GM12878 (cell line): ENCODE measurements around the gene GCNT2. TPM values are rescaled to one million over a fixed set of nuclear protein-coding genes. Genes with fewer than 3 reads are reported as not detected.

ENCODE experiments used
- ATAC-seq: fragments of 200-7000 bp; cut with Tn5 transposase; 3 replicates; pipeline ENCODE4 v1.9.1; 2020; ENCODE audit warnings: mild to moderate bottlenecking, moderate library complexity
- BruUV-seq: library from RNA; stranded (reverse); fragments of 400-500 nt; replicated peaks from 2 replicates; lab custom pipeline; 2021; lab: Mats Ljungman, UMichigan
- CTCF ChIA-PET: fragments of 300-600 bp; sonication (Branson Sonifier 250); formaldehyde crosslinking; extraction: SDS; loops from one replicate; lab custom pipeline; 2021; ENCODE audit warnings: inconsistent platforms; lab: Yijun Ruan, JAX
- POLR2A ChIA-PET: fragments of 350-600 bp; formaldehyde crosslinking; extraction: SDS; loops from one replicate; lab custom pipeline; 2021; ENCODE audit warnings: inconsistent platforms; lab: Charles Lee
- RAD21 ChIA-PET: fragments of 300-600 bp; sonication (Branson Sonifier 250); formaldehyde crosslinking; loops from one replicate; lab custom pipeline; 2023; ENCODE audit warnings: antibody characterized with exemption; ENCODE audit not compliant: unreplicated experiment; lab: Charles Lee
- SMC1A ChIA-PET: fragments of 300-600 bp; sonication (Branson Sonifier 250); formaldehyde crosslinking; loops from one replicate; lab custom pipeline; 2023; ENCODE audit not compliant: unreplicated experiment, uncharacterized antibody; lab: Charles Lee
- DNase-seq: peaks from one replicate; pipeline ENCODE4 v3.0.0-alpha.2; 2011; ENCODE audit warnings: low read depth, low spot score
- FAIRE-seq: peaks from 3 replicates; lab custom pipeline; 2011; peaks lifted over from hg19 to GRCh38; lab: Jason Lieb, UNC
- H2AFZ ChIP-seq: 2 replicates; pipeline ENCODE4 v1.6.0; 2011; ENCODE audit warnings: low read depth, low read length, control low read depth; ENCODE audit not compliant: control insufficient read depth
- H3K27ac ChIP-seq: 2 replicates; pipeline ENCODE4 v1.5.1; 2011; ENCODE audit warnings: control low read depth; ENCODE audit not compliant: control insufficient read depth, insufficient read depth
- H3K27me3 ChIP-seq, 2 experiments: replicated peaks in 1 of 2; 2 replicates each; pipeline versions ENCODE4 v1.6.0 to v1.6.1; 2011; ENCODE audit warnings: low read length in 1 of 2; ENCODE audit not compliant: control insufficient read depth in 2 of 2, insufficient read depth in 2 of 2
- H3K36me3 ChIP-seq, 2 experiments: 2 replicates each; pipeline ENCODE4 v1.5.1; 2011; ENCODE audit warnings: low read length in 1 of 2; ENCODE audit not compliant: control insufficient read depth in 2 of 2, insufficient read depth in 2 of 2
- H3K4me1 ChIP-seq: 2 replicates; pipeline ENCODE4 v1.6.1; 2011; ENCODE audit warnings: mild to moderate bottlenecking, low read length, moderate library complexity, mixed read lengths; ENCODE audit not compliant: control insufficient read depth, insufficient read depth
- H3K4me2 ChIP-seq: 2 replicates; pipeline ENCODE4 v1.6.0; 2011; ENCODE audit warnings: control low read depth; ENCODE audit not compliant: control insufficient read depth, insufficient read depth
- H3K4me3 ChIP-seq: fragments of 200-600 bp; sonication (generic); 2 replicates; pipeline ENCODE4 v1.5.1; 2016
- H3K79me2 ChIP-seq: 2 replicates; pipeline ENCODE4 v1.6.0; 2011; ENCODE audit warnings: low read length; ENCODE audit not compliant: control insufficient read depth, insufficient read depth
- H3K9ac ChIP-seq: 2 replicates; pipeline ENCODE4 v1.8.0; 2011; ENCODE audit warnings: low read length, control low read depth, mixed read lengths; ENCODE audit not compliant: control insufficient read depth, insufficient read depth
- H3K9me3 ChIP-seq: replicated peaks from 3 replicates; pipeline ENCODE4 v1.5.1; 2011; ENCODE audit warnings: mild to moderate bottlenecking, low read length; ENCODE audit not compliant: control insufficient read depth, insufficient read depth
- H4K20me1 ChIP-seq: 2 replicates; pipeline ENCODE4 v1.6.0; 2011; ENCODE audit not compliant: control insufficient read depth, insufficient read depth
- BMI1 ChIP-seq: fragments of 450-650 bp; IDR thresholded peaks from 2 replicates; pipeline ENCODE4 v1.6.1; 2016; ENCODE audit warnings: mild to moderate bottlenecking, moderate library complexity, borderline replicate concordance
- EED ChIP-seq: sonication (generic); IDR thresholded peaks from 2 replicates; pipeline ENCODE4 v1.6.1; 2016; ENCODE audit warnings: antibody characterized with exemption, low read depth
- SMARCA5 ChIP-seq: fragments of 450-650 bp; IDR thresholded peaks from 2 replicates; pipeline ENCODE4 v1.6.1; 2017; ENCODE audit warnings: mild to moderate bottlenecking
- SPI1 ChIP-seq: IDR thresholded peaks from 2 replicates; pipeline ENCODE4 v1.6.1; 2011; ENCODE audit warnings: low read depth, mild to moderate bottlenecking, low read length, moderate library complexity, borderline replicate concordance; ENCODE audit not compliant: insufficient read depth
- STAT3 ChIP-seq: IDR thresholded peaks from 2 replicates; pipeline ENCODE4 v1.6.1; 2011; ENCODE audit warnings: low read depth, low read length, improper control_type of control experiment
- WGBS: methylation state at CpG from one replicate; pipeline ENCODE4 v1.1.6; 2016; ENCODE audit warnings: low lambda C conversion rate; ENCODE audit not compliant: insufficient replicate concordance, insufficient coverage; ENCODE audit errors: missing lambda C conversion rate; 5-methylcytosine and 5-hydroxymethylcytosine counted together
- in situ Hi-C: fragments of 300-500 bp; cut with MboI; formaldehyde crosslinking; loops from 9 replicates; pipeline ENCODE4 v1.14.3; 2018; ENCODE audit warnings: mixed read lengths
- intact Hi-C: fragments of 100-400 bp; cut with micrococcal nuclease; formaldehyde crosslinking; loops from one replicate; pipeline ENCODE4 v1.14.2; 2022; ENCODE audit not compliant: unreplicated experiment
- polyA plus RNA-seq, 11 experiments: library from polyadenylated mRNA; depleted of rRNA in 4 of 11; unstranded in 6 of 11; stranded (reverse) in 5 of 11; fragments of >200 nt; fragmentation: Nextera tagmentation in 4 of 11; fragmentation: Illumina TruSeq in 1 of 11; extraction: Ambion mirVana in 4 of 11; extraction: Trizol in 1 of 11; gene quantifications; 1 replicate in 1 of 11; 2 replicates in 10 of 11; pipeline versions ENCODE4 v1.2.1 to v1.2.3, GENCODE V29; 2011 to 2016; ENCODE audit warnings: inconsistent platforms in 2 of 11, missing spikeins in 2 of 11, low read depth in 1 of 11
- total RNA-seq, 4 experiments: library from RNA; depleted of rRNA in 3 of 4; stranded (reverse); fragments of >200 nt in 3 of 4; fragmentation: Illumina TruSeq in 1 of 4; extraction: Trizol in 1 of 4; gene quantifications; 2 replicates each; pipeline versions ENCODE4 v1.2.1 to v1.2.3, GENCODE V29; 2013 to 2021
- TF ChIP-seq, protein P1 (sequence below): fragments of 450-650 bp; formaldehyde crosslinking; IDR thresholded peaks from 2 replicates; pipeline ENCODE4 v1.4.0; 2022; ENCODE audit warnings: mild to moderate bottlenecking, moderate library complexity

The GCNT2 gene
- total and polyA plus RNA-seq, 10 of the 15 experiments (the other 5 are each of a cell fraction or from before 2014, with no cell fraction given): 5.0 to 21.6 (median 11.9) TPM

DNA sequence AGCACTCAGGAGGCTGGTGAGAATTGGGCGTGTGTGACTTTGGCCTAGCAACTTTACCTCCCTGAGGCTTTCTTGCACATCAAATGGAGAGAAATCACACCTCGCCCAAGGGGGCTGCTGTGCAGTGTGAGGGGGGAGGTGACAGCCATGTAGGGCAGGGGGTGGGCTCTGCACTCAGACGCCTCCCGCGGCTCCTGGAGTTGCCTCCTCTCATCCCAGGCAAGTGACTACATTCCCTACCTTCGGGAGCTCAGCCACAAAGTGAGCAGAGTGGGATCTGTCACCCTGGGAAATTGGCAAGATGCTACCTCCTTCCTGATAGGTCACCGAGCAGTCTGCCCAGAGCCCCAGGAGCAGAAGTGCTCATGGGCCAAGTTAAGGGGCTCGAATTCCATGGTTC lies 56.0 kb downstream of the GCNT2 start (continued):
- TF ChIP-seq, protein P1, sequence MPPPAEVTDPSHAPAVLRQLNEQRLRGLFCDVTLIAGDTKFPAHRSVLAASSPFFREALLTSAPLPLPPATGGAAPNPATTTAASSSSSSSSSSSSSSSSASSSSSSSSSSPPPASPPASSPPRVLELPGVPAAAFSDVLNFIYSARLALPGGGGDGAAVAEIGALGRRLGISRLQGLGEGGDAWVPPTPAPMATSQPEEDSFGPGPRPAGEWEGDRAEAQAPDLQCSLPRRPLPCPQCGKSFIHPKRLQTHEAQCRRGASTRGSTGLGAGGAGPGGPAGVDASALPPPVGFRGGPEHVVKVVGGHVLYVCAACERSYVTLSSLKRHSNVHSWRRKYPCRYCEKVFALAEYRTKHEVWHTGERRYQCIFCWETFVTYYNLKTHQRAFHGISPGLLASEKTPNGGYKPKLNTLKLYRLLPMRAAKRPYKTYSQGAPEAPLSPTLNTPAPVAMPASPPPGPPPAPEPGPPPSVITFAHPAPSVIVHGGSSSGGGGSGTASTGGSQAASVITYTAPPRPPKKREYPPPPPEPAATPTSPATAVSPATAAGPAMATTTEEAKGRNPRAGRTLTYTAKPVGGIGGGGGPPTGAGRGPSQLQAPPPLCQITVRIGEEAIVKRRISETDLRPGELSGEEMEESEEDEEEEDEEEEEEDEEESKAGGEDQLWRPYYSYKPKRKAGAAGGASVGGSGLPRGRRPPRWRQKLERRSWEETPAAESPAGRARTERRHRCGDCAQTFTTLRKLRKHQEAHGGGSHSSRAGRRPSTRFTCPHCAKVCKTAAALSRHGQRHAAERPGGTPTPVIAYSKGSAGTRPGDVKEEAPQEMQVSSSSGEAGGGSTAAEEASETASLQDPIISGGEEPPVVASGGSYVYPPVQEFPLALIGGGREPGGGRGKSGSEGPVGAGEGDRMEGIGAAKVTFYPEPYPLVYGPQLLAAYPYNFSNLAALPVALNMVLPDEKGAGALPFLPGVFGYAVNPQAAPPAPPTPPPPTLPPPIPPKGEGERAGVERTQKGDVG: no peak
- TF ChIP-seq STAT3: no peak
- no peak for TF ChIP-seq BMI1
- no peak for TF ChIP-seq SMARCA5
- TF ChIP-seq EED: no peak

DNA sequence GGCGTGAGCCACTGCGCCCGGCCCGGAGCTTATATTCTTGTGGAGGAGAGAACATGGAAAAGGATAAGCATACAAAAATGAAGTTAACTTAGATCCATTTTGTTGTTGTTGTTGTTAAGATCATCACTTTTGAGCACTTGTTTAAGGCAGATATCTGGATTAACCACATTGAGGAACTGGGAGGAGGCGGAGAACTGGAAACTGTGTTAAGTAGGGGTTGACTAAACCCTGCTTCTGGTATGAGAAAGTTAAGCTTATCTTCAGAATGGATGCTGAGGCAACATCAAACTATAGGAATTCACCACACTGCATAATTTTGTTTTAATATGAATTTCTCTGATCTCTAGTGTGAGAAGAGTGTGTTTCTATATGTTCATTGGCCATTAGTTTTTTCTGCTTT lies 57.6 kb downstream of the GCNT2 start:
- ChIA-PET CTCF (interaction anchor here (1.1 kb wide), 1 partner anchor 49 kb away, joined by 3 read pairs; no protein-coding TSS in a partner anchor), POLR2A (no interaction called here)
- H3K79me2 ChIP-seq: no peaks in the 10 kb centered on the region; the same call in 1 of the 2 replicates

More for the DNA sequence above, 57.6 kb downstream of the GCNT2 start:
- no peak overlapping the region for H3K4me2 ChIP-seq
- no peak overlapping the region for H3K4me3 ChIP-seq
- no peaks in the 10 kb centered on the region; the same call in 1 of the 2 replicates for H3K4me1 ChIP-seq
- in situ Hi-C loops: no loop called here
- WGBS: 88% methylated on average over 5 of the region's 5 CpGs
- H3K27me3 ChIP-seq: no peaks in the 10 kb centered on the region
- H3K9ac ChIP-seq: no peak overlapping the region
- SMC1A ChIA-PET: interaction anchor here (0.6 to 1.3 kb wide), 4 partner anchors 13 to 43 kb away, joined by 3 read pairs; no protein-coding TSS in a partner anchor
- TF ChIP-seq SPI1: 0 out of 2 replicates have a peak, but pooled peaks have one; percentile 38
- TF ChIP-seq STAT3: no peak
- FAIRE-seq (no peak), ATAC-seq (no peak), DNase-seq (no peak)
- peaks cover 0 to 7% of the 10 kb centered on the region in 2 experiments; a peak in 1 of 4 replicates for H3K36me3 ChIP-seq
- BruUV-seq: no TSS peak
- no peak overlapping the region for H2AFZ ChIP-seq
- intact Hi-C loops: no loop called here
- H3K27ac ChIP-seq: no peak overlapping the region
- RAD21 ChIA-PET: no interaction called here
- no peaks in the 10 kb centered on the region for H3K9me3 ChIP-seq
- H4K20me1 ChIP-seq: no peaks in the 10 kb centered on the region
